Neural cell (in vitro differentiated cells): ENCODE results near the gene PCYT1B.

Experiments used
- CTCF ChIP-seq: fragments of 450-650 bp; IDR thresholded peaks from 2 replicates; pipeline ENCODE4 v1.5.1; 2014; ENCODE audit warnings: antibody characterized with exemption, mild to moderate bottlenecking, moderate library complexity; ENCODE audit not compliant: poor library complexity, severe bottlenecking
- EP300 ChIP-seq: fragments of 450-650 bp; conservative IDR thresholded peaks from 2 replicates; pipeline ENCODE4 v1.6.1; 2014; ENCODE audit warnings: antibody characterized with exemption, mild to moderate bottlenecking, moderate library complexity; ENCODE audit not compliant: poor library complexity, severe bottlenecking
- EZH2 ChIP-seq: fragments of 200-600, 300-800 bp; shearing (Covaris generic), sonication (generic); IDR thresholded peaks from 2 replicates; pipeline ENCODE4 v1.6.1; 2014; ENCODE audit warnings: antibody characterized with exemption, low read length, borderline replicate concordance, mild to moderate bottlenecking; ENCODE audit not compliant: insufficient read depth, poor library complexity, severe bottlenecking
- MXI1 ChIP-seq: fragments of 450-650 bp; conservative IDR thresholded peaks from 2 replicates; pipeline ENCODE4 v1.6.1; 2014; ENCODE audit warnings: antibody characterized with exemption, mild to moderate bottlenecking; ENCODE audit not compliant: poor library complexity, severe bottlenecking
- POLR2AphosphoS5 ChIP-seq: IDR thresholded peaks from 2 replicates; pipeline ENCODE4 v1.6.1; 2012
- RAD21 ChIP-seq: fragments of 450-650 bp; conservative IDR thresholded peaks from 2 replicates; pipeline ENCODE4 v1.6.1; 2014; ENCODE audit warnings: antibody characterized with exemption, mild to moderate bottlenecking, moderate library complexity
- REST ChIP-seq: IDR thresholded peaks from 2 replicates; pipeline ENCODE4 v1.6.1; 2012; ENCODE audit warnings: borderline replicate concordance
- SMC3 ChIP-seq: fragments of 450-650 bp; conservative IDR thresholded peaks from 2 replicates; pipeline ENCODE4 v1.6.1; 2014; ENCODE audit warnings: antibody characterized with exemption, mild to moderate bottlenecking, moderate library complexity; ENCODE audit not compliant: poor library complexity
- TAF1 ChIP-seq: IDR thresholded peaks from 2 replicates; pipeline ENCODE4 v1.6.1; 2012; ENCODE audit warnings: low read depth

GRCh38 chrX:24643116-24643515, 4.0 kb downstream of the PCYT1B start:
- TF ChIP-seq CTCF (no peak), EZH2 (no peak), REST (no peak), POLR2AphosphoS5 (no peak), EP300 (no peak), RAD21 (no peak), TAF1 (no peak), SMC3 (no peak), MXI1 (no peak)
